Activated CD4-positive, alpha-beta T cell treated with anti-CD3 and anti-CD28 coated beads, Interleukin-2, amount 50 U/mL, for 1 hour (primary cell): Measurements from ENCODE around the gene CDH4.

Source experiments
- DNase-seq: peaks from one replicate; pipeline ENCODE4 v3.0.0-alpha.2; 2020

Gene CDH4

GRCh38 chr20:61877776-61878477, 625.9 kb downstream of the CDH4 start:
- DNase-seq = no peak

GRCh38 chr20:61878478-61879302, 626.6 kb downstream of the CDH4 start:
- no peak for DNase-seq

- DNase-seq = no peak
Observed at GRCh38 chr20:61879303-61879620, 627.2 kb downstream of the CDH4 start.

GRCh38 chr20:61879694-61880093, 627.6 kb downstream of the CDH4 start:
- DNase-seq = no peak

- DNase-seq = no peak
Observed at GRCh38 chr20:61880706-61881105, 628.6 kb downstream of the CDH4 start.

GRCh38 chr20:61881416-61881815, 629.4 kb downstream of the CDH4 start:
- no peak for DNase-seq

DNA sequence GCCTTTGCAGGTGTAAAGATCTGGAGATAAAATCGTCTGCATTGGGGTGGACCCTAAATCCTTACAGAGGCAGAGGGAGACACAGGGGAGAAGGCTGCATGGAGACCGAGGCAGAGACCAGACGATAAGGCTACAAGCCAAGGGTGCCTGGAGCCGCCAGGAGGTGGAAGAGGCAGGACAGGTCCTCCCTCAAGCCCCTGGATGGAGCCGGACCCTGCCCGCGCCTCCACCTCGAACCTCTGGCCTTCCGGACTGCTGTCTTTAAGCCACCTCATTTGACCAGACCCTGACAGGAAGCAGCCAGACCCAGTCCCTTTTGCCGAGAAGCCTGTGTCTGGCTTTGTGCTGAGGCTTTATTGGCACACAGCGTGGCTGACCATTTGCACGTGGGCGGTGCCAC, 629.8 kb downstream of the CDH4 start:
- no peak for DNase-seq

DNA sequence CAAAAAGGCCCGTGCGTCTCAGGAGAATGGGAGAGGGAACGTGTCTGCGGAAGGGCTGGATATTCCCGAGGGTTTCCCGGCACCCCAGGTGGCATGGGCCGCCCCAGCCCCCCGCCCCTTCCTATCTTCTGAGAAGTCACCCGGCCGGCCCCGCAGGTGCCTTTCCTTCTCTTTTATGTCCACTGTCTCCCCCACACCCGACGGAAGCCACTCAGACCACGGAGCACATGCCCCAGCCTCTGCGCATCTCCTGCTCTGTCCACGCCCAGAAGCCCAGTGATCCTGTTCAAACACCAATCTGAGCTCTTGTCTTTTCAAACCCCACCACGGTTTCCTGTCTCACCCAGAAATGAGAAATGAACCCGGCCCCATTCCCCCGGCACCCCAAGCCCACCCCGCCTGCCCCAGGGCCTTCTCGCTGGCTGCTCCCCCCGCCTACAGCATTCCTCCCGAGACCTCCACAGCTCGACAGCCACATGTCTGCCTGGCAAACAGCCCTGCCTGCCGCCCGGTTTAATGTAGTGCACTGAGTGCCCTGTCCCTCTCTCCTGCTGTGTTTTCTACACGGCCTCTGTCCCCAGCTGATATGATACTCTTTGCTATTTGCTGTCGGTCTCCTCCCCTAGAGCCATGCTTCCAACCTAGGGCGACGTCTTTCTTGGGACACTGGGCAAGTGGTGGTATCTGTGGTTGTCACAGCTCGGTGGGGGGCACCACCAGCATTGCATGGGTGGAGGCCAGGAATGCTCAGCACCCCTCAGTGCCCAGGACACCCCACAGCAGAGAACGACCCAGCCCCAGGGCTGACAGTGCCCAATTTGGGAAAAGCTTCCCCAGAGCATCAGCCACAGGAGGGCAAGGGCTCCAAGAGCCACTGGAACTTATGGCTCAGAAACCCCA, 630.9 kb downstream of the CDH4 start:
- no peak for DNase-seq

DNA sequence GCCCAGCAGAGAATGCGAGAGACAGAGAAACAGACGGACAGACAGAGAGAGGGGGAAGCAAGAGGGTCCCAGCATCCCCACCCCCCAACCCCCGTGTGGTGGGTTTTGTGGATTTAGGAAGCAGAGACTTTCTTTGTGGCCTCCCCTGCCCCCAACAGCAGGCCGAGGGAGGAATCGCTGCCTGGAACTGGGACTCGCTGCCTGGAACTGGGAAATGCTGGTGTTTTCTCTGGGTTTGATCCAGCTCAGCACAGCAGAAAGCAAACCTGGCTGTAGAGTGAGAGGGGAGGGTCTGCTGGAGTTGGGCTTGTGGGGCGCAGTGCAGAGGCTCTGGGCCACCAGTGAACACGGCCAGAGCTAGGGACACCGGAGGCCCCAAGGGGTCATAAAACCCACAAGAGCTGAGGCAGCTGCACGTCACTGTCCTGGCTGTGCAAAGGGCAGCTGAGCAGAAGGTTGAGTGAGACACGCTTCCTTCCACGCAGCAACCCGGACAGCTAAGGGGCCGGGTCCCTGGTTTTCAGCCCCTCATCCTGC, 631.9 kb downstream of the CDH4 start:
- DNase-seq = no peak

DNA sequence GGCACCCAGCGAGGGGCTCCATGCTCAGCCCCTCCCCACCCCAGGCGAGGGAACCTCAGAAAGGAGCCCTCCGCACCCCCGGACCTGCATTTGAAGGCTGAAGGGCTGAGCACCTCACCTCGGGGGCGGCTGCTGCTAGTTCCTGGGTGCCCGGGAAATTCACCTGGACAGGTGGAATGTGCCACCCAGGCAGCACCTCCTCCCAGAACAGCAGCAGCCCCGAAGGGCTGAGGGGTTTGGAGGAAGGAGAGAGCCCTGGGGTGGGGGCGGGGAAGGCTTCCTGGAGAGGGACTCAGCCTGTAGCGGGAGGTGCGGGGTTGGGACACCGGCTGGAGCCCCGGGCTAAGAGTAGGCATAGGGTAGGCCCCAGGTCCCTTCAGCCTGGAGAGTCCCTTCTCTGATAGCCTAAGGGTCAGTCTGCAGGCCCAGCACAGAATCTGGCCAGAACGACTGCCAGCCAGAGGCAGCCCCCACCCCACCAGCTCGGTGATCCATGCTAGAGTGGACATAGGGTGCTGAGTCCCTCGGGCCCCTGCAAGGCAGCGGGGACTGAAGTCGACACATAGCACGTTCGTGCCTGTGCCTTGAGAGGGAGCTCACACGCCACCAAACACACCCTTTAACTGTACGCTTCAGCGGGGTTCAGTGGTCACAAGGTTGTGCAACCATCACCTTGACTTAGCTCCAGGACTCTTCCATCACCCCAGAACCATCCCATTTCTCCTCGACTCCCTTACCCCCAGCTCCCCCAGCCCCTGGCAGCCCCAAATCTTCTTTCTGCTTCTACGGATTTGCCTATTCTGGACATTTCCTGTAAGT, 632.7 kb downstream of the CDH4 start:
- no peak for DNase-seq

DNA sequence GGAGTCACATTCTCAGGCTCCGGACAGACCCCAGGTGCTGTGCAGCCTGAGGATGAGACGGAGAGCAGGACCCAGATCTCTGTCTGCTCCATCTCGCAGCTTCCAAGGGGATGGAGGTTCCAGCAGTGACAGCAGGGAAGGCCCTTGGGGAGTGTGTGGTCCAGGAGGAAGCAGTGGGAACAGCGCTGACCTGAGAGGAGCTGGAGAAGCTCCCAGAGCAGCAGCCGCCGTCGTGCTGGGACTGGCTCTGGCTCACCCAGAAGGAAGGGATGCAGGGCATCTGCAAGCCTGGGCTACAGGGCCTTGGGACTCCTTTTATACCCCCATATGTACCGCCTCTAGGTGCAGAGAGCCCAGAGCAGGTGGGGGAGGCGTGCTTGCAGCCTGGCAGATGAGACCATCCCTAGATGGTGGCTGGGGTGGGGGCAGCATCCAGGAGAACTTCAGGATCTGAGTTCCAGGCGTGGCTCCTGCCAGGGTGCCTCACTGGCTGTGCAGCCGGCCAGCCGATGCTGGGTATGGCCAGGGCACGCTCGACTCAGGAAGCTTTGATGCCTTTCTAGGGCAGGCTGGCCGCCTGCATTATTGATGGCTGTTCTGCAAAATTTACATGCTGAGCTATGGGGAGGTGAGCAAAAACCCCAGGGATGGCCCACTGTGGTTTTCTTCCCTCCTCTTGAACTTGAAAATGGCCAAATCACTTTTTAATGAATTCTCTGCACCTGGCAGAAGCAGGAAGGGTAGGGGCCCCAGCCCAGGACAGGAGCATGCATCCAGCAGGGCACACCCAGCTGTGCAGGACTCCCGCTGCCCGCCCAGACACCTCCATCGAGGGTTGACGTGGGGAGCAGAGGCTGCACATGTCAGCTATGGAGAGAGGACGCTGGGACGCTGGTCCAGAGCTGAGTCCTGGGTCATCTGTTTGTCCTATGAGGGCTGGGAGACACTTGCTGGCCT, 634.0 kb downstream of the CDH4 start:
- DNase-seq = no peak

GRCh38 chr20:61886721-61887595, 634.9 kb downstream of the CDH4 start:
- DNase-seq = peak; percentile 24

DNA sequence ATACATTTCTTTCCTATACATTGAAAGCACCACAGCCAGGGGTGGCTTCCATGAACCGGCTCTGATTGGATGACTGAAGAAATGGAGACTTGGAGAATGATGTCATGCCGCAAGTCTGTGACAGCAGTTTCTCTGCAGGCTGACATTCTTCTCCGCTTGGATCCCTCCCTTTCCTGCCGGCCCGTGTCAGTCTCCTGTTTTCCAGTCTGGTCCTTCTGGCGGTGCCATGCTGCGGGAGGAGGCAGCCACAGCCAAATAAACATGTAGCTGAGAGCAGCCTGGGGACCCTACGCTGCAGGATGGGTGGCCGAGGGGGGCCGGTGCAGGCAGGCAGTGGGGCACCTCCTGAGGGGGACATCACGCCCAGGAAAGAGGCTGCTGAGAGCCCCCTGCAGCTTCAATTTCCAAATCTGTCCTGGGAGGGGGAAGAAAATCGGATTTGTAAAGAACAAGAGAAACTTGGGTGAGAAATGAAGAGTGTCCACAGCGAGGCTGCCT, 635.6 kb downstream of the CDH4 start:
- no peak for DNase-seq

GRCh38 chr20:61888101-61888865, 636.2 kb downstream of the CDH4 start:
- DNase-seq = no peak

DNA sequence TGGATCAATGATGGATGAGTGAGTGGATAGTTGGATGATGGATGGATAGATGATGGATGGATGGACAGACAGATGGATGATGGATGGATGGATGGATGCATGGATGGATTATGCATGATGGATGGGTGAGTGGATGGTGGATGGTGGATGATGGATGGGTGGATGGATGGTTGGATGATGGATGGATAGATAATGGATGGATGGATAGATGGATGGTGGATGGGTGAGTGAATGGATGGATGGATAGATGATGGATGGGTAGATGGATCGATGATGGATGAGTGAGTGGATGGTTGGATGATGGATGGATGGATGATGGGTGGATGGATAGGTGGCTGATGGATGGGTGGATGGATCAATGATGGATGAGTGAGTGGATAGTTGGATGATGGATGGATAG, 637.6 kb downstream of the CDH4 start:
- DNase-seq = no peak

DNA sequence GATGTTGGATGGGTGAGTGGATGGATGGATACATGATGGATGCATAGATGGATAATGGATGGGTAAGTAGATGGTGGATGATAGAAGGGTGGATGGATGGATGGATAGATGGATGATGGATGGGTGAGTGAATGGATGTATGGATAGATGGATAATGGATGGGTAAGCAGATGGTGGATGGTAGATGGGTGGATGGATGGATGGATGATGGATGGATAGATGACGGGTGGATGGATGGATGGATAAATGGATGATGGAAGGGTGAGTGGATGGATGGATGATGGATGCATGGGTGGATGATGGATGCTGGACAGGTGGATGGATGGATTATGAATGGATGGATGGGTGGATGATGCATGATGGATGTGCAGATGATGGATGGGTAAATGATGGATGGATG, 638.1 kb downstream of the CDH4 start:
- no peak for DNase-seq

DNA sequence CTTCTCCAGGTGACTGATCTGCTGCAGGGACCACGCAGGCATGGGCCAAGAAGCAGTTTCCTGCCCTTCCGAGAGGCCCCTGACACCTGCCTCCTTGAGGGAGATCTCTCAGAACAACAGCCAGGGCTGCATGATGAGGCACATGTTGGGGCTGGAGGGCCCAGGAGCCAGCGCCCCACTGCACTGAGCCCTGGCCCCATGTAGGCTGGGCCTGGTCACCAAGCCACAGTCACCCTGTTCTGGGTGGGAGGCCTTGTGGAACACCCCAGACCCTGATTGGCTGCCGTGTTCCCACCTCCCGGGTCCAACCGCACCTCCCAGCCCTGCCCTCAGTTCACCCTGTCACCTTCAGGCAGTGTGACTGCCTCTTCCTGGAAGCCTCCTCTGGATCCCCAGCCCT, 639.4 kb downstream of the CDH4 start:
- DNase-seq = no peak

DNA sequence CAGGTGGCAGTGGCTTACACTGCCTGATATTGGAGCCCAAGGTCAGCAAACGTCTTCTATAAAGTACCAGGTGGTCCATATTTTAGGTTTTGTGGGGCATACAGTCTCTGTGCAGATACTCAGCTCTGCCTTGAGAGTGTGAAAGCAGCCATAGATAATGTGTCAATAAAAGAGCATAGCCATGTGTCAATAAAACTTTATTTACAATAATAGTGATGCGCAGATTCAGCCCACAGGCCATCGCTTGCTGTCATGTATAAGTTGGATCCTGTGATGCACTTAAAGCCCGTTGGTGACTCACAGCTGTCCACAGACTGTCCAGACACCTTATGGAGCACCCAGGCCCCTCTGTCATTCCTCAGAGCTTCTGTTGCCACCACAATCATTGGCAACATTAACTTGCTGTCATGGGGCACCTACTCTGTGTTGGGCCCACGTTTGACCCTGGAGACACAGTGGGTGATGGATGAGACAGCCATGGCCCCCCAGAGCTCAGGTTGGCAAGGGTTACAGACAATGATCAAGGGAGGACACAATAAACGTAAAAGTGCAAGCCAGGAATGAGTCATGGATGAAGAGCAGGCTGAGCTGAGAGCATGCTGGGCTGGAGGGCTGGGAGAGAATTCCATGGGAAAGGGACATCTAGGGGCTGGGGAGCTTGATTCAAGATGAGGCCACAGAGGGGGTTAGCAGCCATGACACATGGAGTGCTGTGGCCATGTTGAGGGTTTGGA, 640.0 kb downstream of the CDH4 start:
- no peak for DNase-seq
